HG03039 (cell line): ENCODE measurements around the gene MACC1.

Source experiments
- ATAC-seq: cut with Tn5 transposase; IDR thresholded peaks from one replicate; pipeline ENCODE4 v1.9.1; 2021; ENCODE audit warnings: mild to moderate bottlenecking, moderate library complexity; ENCODE audit not compliant: unreplicated experiment

The MACC1 gene

GRCh38 chr7:20217193-20217948 lies at the start of gene MACC1:
Gene MACC1 (minus strand): TSS chr7:20217384. CDS start chr7:20161862, 55,522 bp downstream.
- ATAC-seq: peak; percentile 38

- ATAC-seq: no peak
Measured at GRCh38 chr7:20264623-20265022, 47.4 kb upstream of the MACC1 start.

GRCh38 chr7:20260223-20260622 lies 43.0 kb upstream of the MACC1 start:
- ATAC-seq: no peak

- no peak for ATAC-seq
Measured at GRCh38 chr7:20257212-20257611, 40.0 kb upstream of the MACC1 start.

- no peak for ATAC-seq
Measured at GRCh38 chr7:20249920-20250319, 32.7 kb upstream of the MACC1 start.

- no peak for ATAC-seq
Measured at GRCh38 chr7:20249376-20249775, 32.2 kb upstream of the MACC1 start.

GRCh38 chr7:20246236-20246635 lies 29.1 kb upstream of the MACC1 start:
- ATAC-seq: no peak

GRCh38 chr7:20244334-20245120 lies 27.3 kb upstream of the MACC1 start:
- no peak for ATAC-seq

- peak; percentile 26 for ATAC-seq
Measured at GRCh38 chr7:20241911-20242261, 24.7 kb upstream of the MACC1 start.

- no peak for ATAC-seq
Measured at GRCh38 chr7:20241194-20241910, 24.2 kb upstream of the MACC1 start.

GRCh38 chr7:20240080-20240926 lies 23.1 kb upstream of the MACC1 start:
- peak; percentile 38 for ATAC-seq

GRCh38 chr7:20238754-20239324 lies 21.7 kb upstream of the MACC1 start:
- ATAC-seq: peak; percentile 73

GRCh38 chr7:20238194-20238753 lies 21.1 kb upstream of the MACC1 start:
- no peak for ATAC-seq

- no peak for ATAC-seq
Measured at GRCh38 chr7:20237464-20238193, 20.4 kb upstream of the MACC1 start.

GRCh38 chr7:20236790-20237189 lies 19.6 kb upstream of the MACC1 start:
- no peak for ATAC-seq

- no peak for ATAC-seq
Measured at GRCh38 chr7:20236043-20236442, 18.9 kb upstream of the MACC1 start.

GRCh38 chr7:20235288-20235687 lies 18.1 kb upstream of the MACC1 start:
- no peak for ATAC-seq

- no peak for ATAC-seq
Measured at GRCh38 chr7:20233362-20233761, 16.2 kb upstream of the MACC1 start.

- ATAC-seq: no peak
Measured at GRCh38 chr7:20232848-20233247, 15.7 kb upstream of the MACC1 start.
